Effector CD8-positive, alpha-beta T cell (primary cell): ENCODE measurements around the gene FHAD1.

Experiments used
- DNase-seq: peaks from one replicate; lab custom pipeline; 2025; lab: John Stamatoyannopoulos, UW

FHAD1 gene

GRCh38 chr1:15400627-15401026 is 153.6 kb downstream of the FHAD1 start:
- DNase-seq, result no peak

GRCh38 chr1:15401391-15402055 is 154.5 kb downstream of the FHAD1 start:
- DNase-seq, result no peak

GRCh38 chr1:15402809-15403450 is 155.9 kb downstream of the FHAD1 start:
- DNase-seq, result no peak

GRCh38 chr1:15403962-15404580 is 157.0 kb downstream of the FHAD1 start:
- no peak for DNase-seq

- no peak for DNase-seq
Observed at GRCh38 chr1:15405106-15405850, 158.3 kb downstream of the FHAD1 start.

GRCh38 chr1:15406614-15407559 is 159.9 kb downstream of the FHAD1 start:
- no peak for DNase-seq

GRCh38 chr1:15407580-15407979 is 160.6 kb downstream of the FHAD1 start:
- DNase-seq, result no peak

- DNase-seq, result no peak
Observed at GRCh38 chr1:15408890-15409387, 161.9 kb downstream of the FHAD1 start.

GRCh38 chr1:15409388-15410222 is 162.6 kb downstream of the FHAD1 start, which contains the start of gene EFHD2:
Gene EFHD2, plus strand, starts transcription at chr1:15409888. Its CDS starts 84 bp downstream, at chr1:15409972.
- DNase-seq, result peak; percentile 80

- DNase-seq, result no peak
Observed at GRCh38 chr1:15410223-15410883, 163.3 kb downstream of the FHAD1 start.

GRCh38 chr1:15410884-15411245 is 163.8 kb downstream of the FHAD1 start:
- no peak for DNase-seq

GRCh38 chr1:15411593-15412137 is 164.6 kb downstream of the FHAD1 start:
- no peak for DNase-seq

GRCh38 chr1:15412175-15412800 is 165.3 kb downstream of the FHAD1 start:
- DNase-seq, result no peak

GRCh38 chr1:15412843-15413242 is 165.8 kb downstream of the FHAD1 start:
- no peak for DNase-seq

- DNase-seq, result no peak
Observed at GRCh38 chr1:15413563-15414444, 166.8 kb downstream of the FHAD1 start.

GRCh38 chr1:15414445-15414983 is 167.5 kb downstream of the FHAD1 start:
- DNase-seq, result no peak

- peak; percentile 39 for DNase-seq
Observed at GRCh38 chr1:15417059-15417934, 170.3 kb downstream of the FHAD1 start.
